Calu3 (cell line): Measurements from ENCODE around the gene LGALS16. TPM values are rescaled to one million over a fixed set of nuclear protein-coding genes. Genes with fewer than 3 reads are reported as not detected.
"Not testable (repeated sequence)": the region's sequence is repeated elsewhere in the genome, so short reads cannot be mapped to it uniquely, and the experiment has no call there.

Experiments
- BruUV-seq: library from RNA; stranded (reverse); fragments of 400-500 nt; replicated peaks from 2 replicates; lab custom pipeline; 2021; lab: Mats Ljungman, UMichigan
- CTCF ChIA-PET: fragments of 300-600 bp; sonication (Branson Sonifier 250); formaldehyde crosslinking; loops from one replicate; lab custom pipeline; 2022; ENCODE audit warnings: antibody characterized with exemption; lab: Charles Lee
- DNase-seq: peaks from one replicate; pipeline ENCODE4 v3.0.0; 2022
- H3K27ac Mint-ChIP-seq: one replicate; pipeline ENCODE4 v1.8.0; 2022; ENCODE audit warnings: mixed read lengths; ENCODE audit not compliant: unreplicated experiment
- H3K27me3 Mint-ChIP-seq: one replicate; pipeline ENCODE4 v1.8.0; 2022; ENCODE audit warnings: mixed read lengths; ENCODE audit not compliant: unreplicated experiment
- H3K36me3 Mint-ChIP-seq: one replicate; pipeline ENCODE4 v1.8.0; 2022; ENCODE audit warnings: mild to moderate bottlenecking, moderate library complexity, mixed read lengths; ENCODE audit not compliant: insufficient read depth, unreplicated experiment
- H3K4me1 Mint-ChIP-seq: one replicate; pipeline ENCODE4 v1.8.0; 2022; ENCODE audit warnings: mild to moderate bottlenecking, low read depth, mixed read lengths; ENCODE audit not compliant: unreplicated experiment
- H3K4me3 Mint-ChIP-seq: one replicate; pipeline ENCODE4 v1.8.0; 2022; ENCODE audit warnings: mild to moderate bottlenecking, low read depth, moderate library complexity, mixed read lengths; ENCODE audit not compliant: unreplicated experiment
- H3K9me3 Mint-ChIP-seq: one replicate; pipeline ENCODE4 v1.8.0; 2022; ENCODE audit warnings: low read depth, mixed read lengths; ENCODE audit not compliant: unreplicated experiment
- intact Hi-C: fragments of 100-400 bp; cut with micrococcal nuclease; formaldehyde crosslinking; loops from one replicate; pipeline ENCODE4 v1.10.0; 2022; ENCODE audit not compliant: unreplicated experiment
- total RNA-seq: library from RNA; stranded (reverse); gene quantifications from 2 replicates; pipeline ENCODE4 v1.2.3, GENCODE V29; 2022
- TF ChIP-seq, protein P1 (sequence below): fragments of 200-600 bp; IDR thresholded peaks from one replicate; pipeline ENCODE4 v1.8.0; 2022; ENCODE audit warnings: antibody characterized with exemption; ENCODE audit not compliant: unreplicated experiment

The LGALS16 gene
- total RNA-seq, 1 experiment from 2014 or later, result not detected

- Mint-ChIP-seq H3K4me1 (no peaks in the 10 kb centered on the region), H3K36me3 (no peaks in the 10 kb centered on the region), H3K4me3 (no peak overlapping the region), H3K9me3 (peaks cover 4% of the 10 kb centered on the region), H3K27ac (no peak overlapping the region), H3K27me3 (peaks cover 97% of the 10 kb centered on the region)
- intact Hi-C loops, result no loop called here
- CTCF ChIA-PET, result no interaction called here
- BruUV-seq, result no TSS peak
- TF ChIP-seq, protein P1, sequence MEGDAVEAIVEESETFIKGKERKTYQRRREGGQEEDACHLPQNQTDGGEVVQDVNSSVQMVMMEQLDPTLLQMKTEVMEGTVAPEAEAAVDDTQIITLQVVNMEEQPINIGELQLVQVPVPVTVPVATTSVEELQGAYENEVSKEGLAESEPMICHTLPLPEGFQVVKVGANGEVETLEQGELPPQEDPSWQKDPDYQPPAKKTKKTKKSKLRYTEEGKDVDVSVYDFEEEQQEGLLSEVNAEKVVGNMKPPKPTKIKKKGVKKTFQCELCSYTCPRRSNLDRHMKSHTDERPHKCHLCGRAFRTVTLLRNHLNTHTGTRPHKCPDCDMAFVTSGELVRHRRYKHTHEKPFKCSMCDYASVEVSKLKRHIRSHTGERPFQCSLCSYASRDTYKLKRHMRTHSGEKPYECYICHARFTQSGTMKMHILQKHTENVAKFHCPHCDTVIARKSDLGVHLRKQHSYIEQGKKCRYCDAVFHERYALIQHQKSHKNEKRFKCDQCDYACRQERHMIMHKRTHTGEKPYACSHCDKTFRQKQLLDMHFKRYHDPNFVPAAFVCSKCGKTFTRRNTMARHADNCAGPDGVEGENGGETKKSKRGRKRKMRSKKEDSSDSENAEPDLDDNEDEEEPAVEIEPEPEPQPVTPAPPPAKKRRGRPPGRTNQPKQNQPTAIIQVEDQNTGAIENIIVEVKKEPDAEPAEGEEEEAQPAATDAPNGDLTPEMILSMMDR, result no peak
- DNase-seq, result no peak
Observed at GRCh38 chr19:39617745-39618144, 38.0 kb upstream of the LGALS16 start.

- H3K27me3 Mint-ChIP-seq, result peaks cover 89% of the 10 kb centered on the region
- CTCF ChIA-PET, result no interaction called here
Observed at GRCh38 chr19:39623946-39624345, 31.8 kb upstream of the LGALS16 start.

GRCh38 chr19:39627631-39628030 is 28.1 kb upstream of the LGALS16 start:
- H3K9me3 Mint-ChIP-seq, H3K4me1 Mint-ChIP-seq, BruUV-seq, CTCF ChIA-PET, H3K27ac Mint-ChIP-seq, H3K36me3 Mint-ChIP-seq, DNase-seq, H3K4me3 Mint-ChIP-seq: not testable (repeated sequence)
- intact Hi-C loops, result loop anchor here (2.0 kb wide), 1 partner anchor 71 kb away; no protein-coding TSS in a partner anchor
- H3K27me3 Mint-ChIP-seq, result peaks cover 53% of the 10 kb centered on the region

More at GRCh38 chr19:39623946-39624345, 31.8 kb upstream of the LGALS16 start:
- DNase-seq, result no peak
- no peaks in the 10 kb centered on the region for H3K36me3 Mint-ChIP-seq
- no peak overlapping the region for H3K4me3 Mint-ChIP-seq
- no peaks in the 10 kb centered on the region for H3K9me3 Mint-ChIP-seq
- no peak overlapping the region for H3K27ac Mint-ChIP-seq
- BruUV-seq, result no TSS peak
- TF ChIP-seq, protein P1, result no peak
- intact Hi-C loops, result no loop called here
- no peaks in the 10 kb centered on the region for H3K4me1 Mint-ChIP-seq

DNA sequence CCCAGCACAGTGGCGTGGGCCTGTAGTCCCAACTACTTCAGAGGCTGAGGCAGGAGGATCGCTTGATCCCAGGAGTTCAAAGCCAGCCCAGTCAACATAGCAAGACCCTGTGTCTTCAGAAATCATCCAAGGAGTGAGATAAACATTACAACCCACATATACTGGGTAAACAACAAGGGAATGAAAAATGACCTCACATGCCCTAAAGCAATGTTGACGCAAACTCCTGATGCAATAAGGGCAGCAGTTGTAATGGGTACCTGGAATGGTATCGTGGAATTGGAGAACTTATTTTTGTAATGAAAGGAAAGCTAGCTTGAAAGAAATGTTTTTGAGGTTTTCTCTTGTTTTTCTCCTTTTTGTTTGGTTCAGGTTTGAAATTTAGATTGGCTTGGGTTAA is 24.5 kb upstream of the LGALS16 start:
- no peak for DNase-seq
- BruUV-seq, result no TSS peak
- Mint-ChIP-seq H3K27ac (no peak overlapping the region), H3K4me1 (no peaks in the 10 kb centered on the region), H3K36me3 (no peaks in the 10 kb centered on the region), H3K4me3 (no peak overlapping the region), H3K27me3 (peaks cover 53% of the 10 kb centered on the region), H3K9me3 (peaks cover 4% of the 10 kb centered on the region)
- intact Hi-C loops, result no loop called here
- TF ChIP-seq, protein P1, result no peak
- CTCF ChIA-PET, result no interaction called here

GRCh38 chr19:39631626-39632025 is 24.1 kb upstream of the LGALS16 start:
- no peak overlapping the region for H3K4me3 Mint-ChIP-seq
- peaks cover 4% of the 10 kb centered on the region for H3K9me3 Mint-ChIP-seq
- DNase-seq, result no peak
- no peaks in the 10 kb centered on the region for H3K4me1 Mint-ChIP-seq
- BruUV-seq, result no TSS peak
- H3K36me3 Mint-ChIP-seq, result no peaks in the 10 kb centered on the region
- TF ChIP-seq, protein P1, result no peak
- peaks cover 53% of the 10 kb centered on the region for H3K27me3 Mint-ChIP-seq
- intact Hi-C loops, result no loop called here
- CTCF ChIA-PET, result interaction anchor here (0.7 kb wide), 1 partner anchor 361 kb away, joined by 5 read pairs; no protein-coding TSS in a partner anchor
- no peak overlapping the region for H3K27ac Mint-ChIP-seq
